AG09319 (cell line): ENCODE measurements around the gene EMSY.
A peak's percentile ranks its signal among the peaks of the same experiment; 100 is the strongest.

Source experiments
- DNase-seq: peaks from one replicate; pipeline ENCODE4 v3.0.0-alpha.2; 2010; ENCODE audit warnings: low read depth; ENCODE audit errors: extremely low read depth
- CTCF ChIP-seq: IDR thresholded peaks from 2 replicates; pipeline ENCODE4 v1.5.1; 2011; ENCODE audit warnings: low read depth, mild to moderate bottlenecking, inconsistent platforms, low read length, moderate library complexity

EMSY gene

GRCh38 chr11:76515494-76515893 lies 70.7 kb downstream of the EMSY start:
- no peak for TF ChIP-seq CTCF
- no peak for DNase-seq

GRCh38 chr11:76523147-76523546 lies 78.3 kb downstream of the EMSY start:
- no peak for DNase-seq
- TF ChIP-seq CTCF = no peak

- no peak for DNase-seq
- no peak for TF ChIP-seq CTCF
These were observed 79.1 kb downstream of the EMSY start for GRCh38 chr11:76523786-76524436.

GRCh38 chr11:76524461-76524860 lies 79.6 kb downstream of the EMSY start:
- no peak for TF ChIP-seq CTCF
- DNase-seq = no peak

- no peak for TF ChIP-seq CTCF
- DNase-seq = peak; percentile 37
These were observed 80.1 kb downstream of the EMSY start for GRCh38 chr11:76524919-76525318.

GRCh38 chr11:76526878-76527277 lies 82.1 kb downstream of the EMSY start:
- TF ChIP-seq CTCF = no peak
- DNase-seq = no peak

- no peak for TF ChIP-seq CTCF
These were observed 97.6 kb downstream of the EMSY start for GRCh38 chr11:76542436-76542835.

More at GRCh38 chr11:76542436-76542835, 97.6 kb downstream of the EMSY start:
- DNase-seq = no peak
